Effector memory CD8-positive, alpha-beta T cell (primary cell): ENCODE data around the gene SHH.

Experiments
- ATAC-seq: fragments of 150-1000 bp; cut with Tn5 transposase; replicated peaks from 2 replicates; pipeline ENCODE4 v1.10.0; 2021; ENCODE audit warnings: mild to moderate bottlenecking, moderate library complexity
- DNase-seq, 3 experiments: peaks; one replicate each; pipeline ENCODE4 v3.0.0; 2021
- H3K27ac Mint-ChIP-seq, 2 donors: one replicate each; pipeline ENCODE4 v1.8.0; 2022; ENCODE audit warnings: mild to moderate bottlenecking in 2 of 2, mixed read lengths in 2 of 2, moderate library complexity in 2 of 2
- H3K27me3 Mint-ChIP-seq, 2 donors: one replicate each; pipeline ENCODE4 v1.8.0; 2022; ENCODE audit warnings: mixed read lengths in 2 of 2
- H3K36me3 Mint-ChIP-seq: one replicate; pipeline ENCODE4 v1.8.0; 2022; ENCODE audit warnings: mild to moderate bottlenecking, moderate library complexity, mixed read lengths; ENCODE audit not compliant: insufficient read depth
- H3K4me1 Mint-ChIP-seq, 2 donors: one replicate each; pipeline ENCODE4 v1.8.0; 2022; ENCODE audit warnings: low read depth in 2 of 2, mixed read lengths in 2 of 2
- H3K4me3 Mint-ChIP-seq, 2 donors: one replicate each; pipeline ENCODE4 v1.8.0; 2022; ENCODE audit warnings: mild to moderate bottlenecking in 2 of 2, mixed read lengths in 2 of 2, moderate library complexity in 2 of 2
- H3K9me3 Mint-ChIP-seq, 2 donors: one replicate each; pipeline ENCODE4 v1.8.0; 2022; ENCODE audit warnings: mixed read lengths in 2 of 2

SHH gene

DNA sequence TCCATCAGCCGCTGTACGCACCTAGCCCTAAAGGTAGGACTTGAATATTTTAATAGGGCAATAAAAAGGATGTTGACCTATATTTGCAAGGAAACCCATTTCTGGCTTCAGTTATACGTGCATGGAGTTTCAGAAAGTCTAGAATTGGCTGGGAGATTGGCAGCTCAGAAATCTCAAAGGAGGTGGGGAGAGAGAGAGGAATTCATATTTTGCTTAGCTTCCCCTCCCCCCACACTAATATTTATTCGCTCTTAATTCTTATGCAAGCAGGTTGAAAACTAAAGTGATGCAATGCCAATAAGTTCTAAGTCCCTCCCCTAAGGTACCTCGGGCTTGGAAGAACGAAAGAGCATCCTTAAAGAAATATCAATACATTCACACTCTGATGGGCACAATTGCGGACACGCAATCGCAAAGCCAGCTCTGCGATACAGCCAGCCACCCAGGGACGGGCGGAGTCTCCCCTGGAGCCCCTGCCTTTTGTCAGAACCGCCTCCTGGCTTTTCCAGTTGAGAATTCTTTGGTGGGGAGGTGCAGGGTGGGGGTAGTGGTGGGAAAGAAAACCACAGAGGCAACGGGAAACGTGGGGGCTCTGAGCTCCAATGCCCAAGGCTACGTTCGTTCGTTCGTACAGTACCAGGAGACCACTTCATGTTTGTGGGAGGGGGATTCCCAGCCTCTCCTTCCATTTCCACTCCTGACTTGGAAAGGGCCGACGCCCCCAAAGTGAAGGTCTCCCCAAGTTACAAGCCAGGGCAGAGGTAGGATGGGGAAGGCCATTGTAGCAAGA, 1.3 kb downstream of the SHH start:
- Mint-ChIP-seq H3K27me3 (peaks cover 69 to 92% of the 10 kb centered on the region in 2 donors), H3K27ac (no peak overlapping the region), H3K4me3 (no peak overlapping the region), H3K36me3 (peaks cover 5% of the 10 kb centered on the region), H3K4me1 (peaks cover 11 to 20% of the 10 kb centered on the region in 2 donors), H3K9me3 (no peaks in the 10 kb centered on the region)
- DNase-seq = no peak
- no peak for ATAC-seq

DNA sequence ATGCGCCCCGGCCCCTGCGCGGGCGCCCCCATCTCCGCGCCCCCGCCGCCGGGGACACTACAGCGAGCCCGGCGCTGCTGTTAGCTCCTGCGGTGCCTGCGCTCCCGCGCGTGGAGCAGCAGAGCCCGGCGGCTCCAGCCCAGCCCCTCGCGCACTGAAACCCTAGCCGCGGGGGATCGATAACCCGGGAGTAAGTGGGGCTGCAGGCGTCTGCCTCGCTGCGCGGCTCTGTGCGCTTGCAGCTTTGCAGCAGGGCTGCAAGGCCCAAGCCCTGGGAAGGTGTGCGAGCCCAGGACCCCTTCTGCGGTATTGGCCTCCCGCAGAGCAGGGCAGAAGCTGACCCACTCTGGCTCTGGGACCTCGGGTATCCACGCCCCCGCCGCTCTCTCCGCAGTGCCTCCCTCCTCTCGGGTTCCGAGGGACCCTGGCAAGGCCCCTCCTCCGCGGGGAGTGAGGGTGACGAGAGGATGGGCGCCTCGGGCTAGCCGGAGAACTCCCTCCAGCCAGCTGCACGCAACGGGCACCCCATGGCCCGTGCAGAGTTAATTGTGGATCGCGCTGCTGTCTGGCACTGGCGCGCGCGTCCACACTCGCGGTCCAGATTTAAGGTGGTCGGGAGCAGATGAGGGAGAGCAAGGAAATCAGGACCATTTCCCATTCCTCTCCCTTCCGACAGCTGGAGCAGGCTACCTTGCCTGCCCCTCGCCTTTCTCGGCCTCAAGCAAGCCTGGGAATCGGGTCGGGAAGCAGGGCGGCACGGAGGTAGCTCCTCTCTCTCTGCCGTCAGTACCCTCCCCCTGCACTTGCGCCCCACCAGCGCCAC, 2.1 kb downstream of the SHH start:
- H3K36me3 Mint-ChIP-seq = peaks cover 5% of the 10 kb centered on the region
- no peak for ATAC-seq
- no peak overlapping the region for H3K4me3 Mint-ChIP-seq
- H3K4me1 Mint-ChIP-seq = peaks cover 7 to 15% of the 10 kb centered on the region in 2 donors
- no peak for DNase-seq
- H3K9me3 Mint-ChIP-seq = no peaks in the 10 kb centered on the region
- H3K27ac Mint-ChIP-seq = no peak overlapping the region
- peaks cover 62 to 84% of the 10 kb centered on the region in 2 donors for H3K27me3 Mint-ChIP-seq

DNA sequence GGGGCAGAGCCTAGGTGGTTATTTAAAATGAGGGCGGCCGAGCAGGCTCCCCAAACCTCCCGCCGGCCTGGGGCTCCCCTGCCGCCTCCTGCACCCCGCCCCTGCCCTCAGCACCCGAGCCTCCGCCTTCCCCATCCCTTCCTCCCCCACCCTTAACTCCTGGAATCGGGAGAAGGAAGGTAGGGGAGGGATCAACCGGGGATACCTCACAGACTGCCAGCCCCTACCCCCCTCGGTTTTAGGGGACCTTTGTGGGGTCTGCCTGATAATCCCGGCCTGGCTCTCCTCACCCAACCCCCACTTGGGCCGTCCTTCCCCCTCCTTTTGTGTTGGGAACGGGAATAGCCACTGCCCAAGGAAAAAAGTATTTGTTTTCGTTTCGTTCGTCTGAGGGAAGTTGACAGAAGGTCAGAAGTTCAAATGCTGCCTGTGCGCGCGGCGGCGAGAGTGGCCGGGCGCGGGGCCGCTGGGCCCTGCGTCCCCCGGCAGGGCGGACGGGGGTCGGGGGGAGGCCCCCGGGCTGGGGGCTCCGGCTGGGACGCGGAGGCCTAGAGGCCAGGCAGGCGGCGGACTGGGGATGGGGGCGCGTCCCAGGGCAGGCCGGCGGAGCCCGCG, 2.8 kb downstream of the SHH start:
- Mint-ChIP-seq H3K4me3 (no peak overlapping the region), H3K9me3 (no peaks in the 10 kb centered on the region), H3K4me1 (peaks cover 7 to 15% of the 10 kb centered on the region in 2 donors), H3K36me3 (peaks cover 5% of the 10 kb centered on the region), H3K27me3 (peaks cover 62 to 76% of the 10 kb centered on the region in 2 donors), H3K27ac (no peak overlapping the region)
- DNase-seq (no peak), ATAC-seq (no peak)

DNA sequence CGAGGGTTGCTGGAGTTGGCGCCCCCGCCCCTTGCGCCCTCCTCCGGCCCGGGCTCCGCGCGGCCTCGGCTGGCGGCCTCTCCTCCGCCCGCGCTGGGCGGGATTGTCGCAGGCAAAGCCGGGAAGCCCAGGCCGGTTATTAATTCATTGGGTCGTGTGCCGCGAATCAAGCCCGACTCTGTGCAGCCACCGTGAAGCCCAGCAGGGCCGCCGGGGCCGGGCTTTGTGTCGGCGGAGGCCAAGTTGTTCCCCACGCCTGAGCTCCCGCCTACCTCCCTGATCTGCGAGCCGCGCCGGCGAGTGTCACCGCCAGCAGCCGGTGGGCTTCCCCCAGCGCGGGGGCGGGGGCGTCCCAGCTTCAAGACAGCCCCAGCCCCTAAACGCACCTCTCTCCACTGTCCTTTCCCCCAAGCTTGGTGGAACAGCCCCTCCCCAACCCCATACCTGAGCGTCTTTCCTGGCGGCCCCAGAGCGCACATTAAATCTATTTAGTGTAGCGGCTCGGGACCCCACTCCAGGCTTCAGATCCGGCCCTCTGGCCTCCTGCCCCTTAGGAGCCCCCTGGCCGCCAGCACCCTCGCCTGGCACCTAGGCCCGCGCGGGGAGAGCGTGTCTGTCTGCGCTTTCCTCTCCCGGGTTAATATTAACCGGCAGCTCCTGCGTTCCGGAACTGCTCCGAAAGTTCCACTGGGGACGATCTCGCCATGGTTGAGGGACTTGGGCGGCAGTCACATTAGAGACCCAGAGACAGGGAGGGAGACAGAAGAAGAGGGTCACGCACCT, 3.5 kb downstream of the SHH start:
- ATAC-seq (no peak), DNase-seq (no peak)
- Mint-ChIP-seq H3K4me3 (peak overlapping the region in 1 of 2 donors; percentile 12), H3K9me3 (no peaks in the 10 kb centered on the region), H3K4me1 (peaks cover 7 to 17% of the 10 kb centered on the region in 2 donors), H3K36me3 (peaks cover 5% of the 10 kb centered on the region), H3K27me3 (peaks cover 56 to 71% of the 10 kb centered on the region in 2 donors), H3K27ac (no peak overlapping the region)

DNA sequence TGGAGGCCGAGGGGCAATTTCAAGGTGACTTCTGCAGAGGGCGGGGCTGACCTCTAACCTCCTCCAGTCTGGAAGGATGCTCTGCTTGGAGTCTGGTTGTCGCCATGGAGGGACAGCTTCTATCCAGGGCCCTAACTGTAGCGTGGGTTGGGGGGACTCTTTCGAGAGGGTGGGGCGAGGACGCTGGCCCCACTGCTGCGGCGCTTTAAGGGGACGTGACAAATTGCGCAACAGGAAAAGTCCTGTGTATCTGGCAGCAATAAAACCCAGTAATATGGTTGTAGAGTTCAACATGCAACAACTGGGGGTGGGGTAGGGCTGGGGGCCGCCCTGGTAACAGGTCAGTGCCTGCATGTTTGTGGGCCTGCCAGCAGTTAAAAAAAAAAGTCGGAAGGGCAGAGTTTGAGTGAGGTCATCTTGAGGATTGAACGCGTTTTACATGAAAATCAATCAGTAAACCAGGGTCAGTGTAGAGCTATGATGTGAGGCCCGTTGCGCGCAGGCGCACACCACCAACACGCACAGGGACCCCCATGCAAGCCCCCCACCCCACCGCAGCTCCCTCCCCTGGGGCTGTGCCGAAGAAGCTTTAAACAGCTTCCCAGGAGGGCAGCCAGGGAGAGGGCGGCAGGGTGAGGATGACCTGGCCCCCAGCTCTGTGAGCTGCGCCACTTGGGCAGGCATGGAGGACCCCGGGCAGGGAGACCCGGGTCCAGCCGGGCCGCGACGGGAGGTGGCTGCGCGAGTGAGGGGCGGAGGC, 4.3 kb downstream of the SHH start:
- H3K9me3 Mint-ChIP-seq = no peaks in the 10 kb centered on the region
- H3K36me3 Mint-ChIP-seq = peaks cover 8% of the 10 kb centered on the region
- H3K4me1 Mint-ChIP-seq = peaks cover 11 to 20% of the 10 kb centered on the region in 2 donors
- no peak overlapping the region for H3K27ac Mint-ChIP-seq
- H3K4me3 Mint-ChIP-seq = no peak overlapping the region
- no peak for ATAC-seq
- H3K27me3 Mint-ChIP-seq = peaks cover 55 to 71% of the 10 kb centered on the region in 2 donors
- no peak for DNase-seq

DNA sequence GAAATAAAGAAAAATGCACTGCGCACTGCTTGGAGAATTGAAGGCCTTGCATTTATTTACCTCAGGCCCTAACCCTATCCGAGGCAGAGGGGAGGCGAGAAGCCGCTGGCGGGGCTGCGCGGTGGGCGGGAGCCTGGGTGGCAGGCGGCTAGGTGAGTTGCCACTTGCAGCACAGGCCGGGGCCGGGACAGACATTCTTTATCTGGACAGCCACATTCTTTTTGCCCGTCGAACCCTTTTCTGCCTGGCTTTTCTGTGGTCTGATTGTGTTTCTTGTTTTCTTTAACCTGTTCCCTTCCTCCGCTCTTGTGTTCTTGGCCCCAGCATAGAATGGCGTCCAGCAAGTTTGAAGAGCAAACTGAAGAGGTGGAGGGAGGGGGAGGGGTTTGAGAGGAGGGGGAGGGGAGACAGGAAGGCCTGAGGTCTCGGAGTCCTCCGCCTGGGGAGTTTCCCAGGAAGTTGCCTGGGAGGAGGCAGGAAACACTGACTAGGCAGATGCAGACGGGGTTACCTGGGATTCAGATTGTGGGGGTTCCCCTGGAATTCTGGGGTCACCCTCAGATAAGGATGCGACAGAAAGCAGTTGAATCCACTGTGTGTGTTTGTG, 5.1 kb downstream of the SHH start:
- ATAC-seq = no peak
- no peaks in the 10 kb centered on the region for H3K9me3 Mint-ChIP-seq
- no peak overlapping the region for H3K4me3 Mint-ChIP-seq
- H3K27ac Mint-ChIP-seq = no peak overlapping the region
- H3K27me3 Mint-ChIP-seq = peaks cover 52 to 68% of the 10 kb centered on the region in 2 donors
- no peak for DNase-seq
- peaks cover 9 to 19% of the 10 kb centered on the region in 2 donors for H3K4me1 Mint-ChIP-seq
- H3K36me3 Mint-ChIP-seq = peaks cover 8% of the 10 kb centered on the region

DNA sequence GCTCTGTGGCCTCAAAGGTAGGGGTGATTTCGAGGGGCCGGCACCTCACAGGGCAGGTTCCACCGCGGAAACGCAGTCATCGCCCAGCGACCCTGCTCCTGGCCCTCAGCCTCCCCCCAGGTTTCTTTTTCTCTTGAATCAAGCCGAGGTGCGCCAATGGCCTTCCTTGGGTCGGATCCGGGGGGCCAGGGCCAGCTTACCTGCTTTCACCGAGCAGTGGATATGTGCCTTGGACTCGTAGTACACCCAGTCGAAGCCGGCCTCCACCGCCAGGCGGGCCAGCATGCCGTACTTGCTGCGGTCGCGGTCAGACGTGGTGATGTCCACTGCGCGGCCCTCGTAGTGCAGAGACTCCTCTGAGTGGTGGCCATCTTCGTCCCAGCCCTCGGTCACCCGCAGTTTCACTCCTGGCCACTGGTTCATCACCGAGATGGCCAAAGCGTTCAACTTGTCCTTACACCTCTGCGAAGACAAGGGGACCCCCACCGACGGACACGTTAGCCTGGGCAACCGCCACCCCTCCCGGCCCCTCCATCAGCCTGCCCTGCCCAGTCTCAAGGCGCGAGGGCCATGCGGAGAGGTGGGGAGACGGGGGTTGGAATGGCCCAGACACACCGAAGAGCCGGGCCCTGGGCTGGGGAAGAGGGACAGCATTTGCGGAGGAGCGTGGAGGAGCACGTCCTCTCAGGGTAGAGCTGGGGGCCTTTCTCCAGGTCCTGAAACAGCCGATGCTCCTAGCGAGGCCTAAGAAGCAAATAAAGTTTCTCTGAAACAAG, 6.0 kb downstream of the SHH start:
- Mint-ChIP-seq H3K4me3 (peak overlapping the region in 1 of 2 donors; percentile 59), H3K27ac (no peak overlapping the region), H3K9me3 (no peaks in the 10 kb centered on the region), H3K36me3 (peaks cover 8% of the 10 kb centered on the region), H3K4me1 (peaks cover 3 to 14% of the 10 kb centered on the region in 2 donors), H3K27me3 (peaks cover 46 to 66% of the 10 kb centered on the region in 2 donors)
- no peak for DNase-seq
- ATAC-seq = no peak

DNA sequence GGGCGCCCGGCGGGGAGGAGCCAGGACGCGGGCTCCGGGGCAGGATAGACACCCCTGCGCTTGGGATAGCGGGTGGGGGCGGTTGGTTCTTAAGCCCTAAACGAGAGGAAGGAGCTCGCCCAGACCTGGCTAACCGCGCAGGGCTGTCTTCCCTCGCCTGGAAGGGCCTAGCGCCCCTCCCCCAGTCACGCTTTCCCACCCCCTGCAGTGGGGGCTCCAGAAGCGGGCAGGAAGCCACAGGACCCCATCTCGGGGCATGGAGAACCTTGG, 6.5 kb downstream of the SHH start:
- ATAC-seq (no peak), DNase-seq (no peak)
- H3K9me3 Mint-ChIP-seq = no peaks in the 10 kb centered on the region
- peaks cover 7% of the 10 kb centered on the region for H3K36me3 Mint-ChIP-seq
- H3K4me1 Mint-ChIP-seq = peaks cover 3 to 14% of the 10 kb centered on the region in 2 donors
- peaks cover 46 to 66% of the 10 kb centered on the region in 2 donors for H3K27me3 Mint-ChIP-seq
- H3K27ac Mint-ChIP-seq = no peak overlapping the region
- peak overlapping the region in 1 of 2 donors; percentile 59 for H3K4me3 Mint-ChIP-seq

DNA sequence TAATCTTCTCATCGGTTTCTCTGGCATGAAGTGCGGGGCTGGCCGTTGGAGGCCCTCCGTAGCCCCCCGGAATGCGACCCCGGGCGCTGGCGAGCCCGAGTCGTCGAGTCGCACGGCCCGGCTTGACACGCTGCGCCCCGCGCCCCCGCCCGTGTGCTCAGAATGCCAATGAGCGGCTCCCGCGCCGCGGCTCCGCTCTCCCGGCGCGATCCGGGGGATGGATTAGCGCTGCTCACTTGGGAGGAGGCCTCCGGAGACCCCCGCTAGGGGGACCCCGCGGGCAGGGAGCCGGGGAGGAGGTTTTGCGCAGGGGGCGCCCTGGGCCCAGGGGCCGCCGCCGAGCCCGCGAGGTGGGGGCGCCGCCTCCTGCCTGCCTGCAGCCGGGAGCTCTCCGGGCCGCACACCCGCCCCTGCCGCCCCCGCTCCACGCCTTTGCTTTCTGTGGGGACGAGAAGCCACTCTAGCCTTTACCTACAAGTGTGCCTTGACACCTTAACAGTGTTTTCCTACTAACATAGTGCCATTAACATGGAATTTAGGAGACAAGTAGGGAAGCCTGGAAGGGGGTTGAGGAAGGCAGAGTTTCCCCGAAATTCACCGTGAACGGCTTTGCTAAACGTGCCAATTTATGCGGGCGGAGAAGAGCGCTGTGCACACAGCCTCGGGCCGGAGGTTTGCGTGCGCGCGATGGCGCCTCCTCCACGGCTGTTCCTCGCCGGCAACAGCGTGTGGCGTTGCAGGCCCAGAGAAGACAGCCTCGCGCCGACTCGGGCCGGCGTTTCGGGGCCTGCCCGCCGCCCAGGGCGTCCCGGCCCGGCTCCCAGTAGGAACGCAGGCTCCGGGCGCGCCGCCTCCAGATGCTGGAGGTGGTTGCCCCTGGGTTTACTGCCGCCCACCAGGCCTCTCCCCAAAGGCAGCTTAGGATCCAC, 7.1 kb downstream of the SHH start:
- Mint-ChIP-seq H3K9me3 (no peaks in the 10 kb centered on the region), H3K27me3 (peaks cover 50 to 67% of the 10 kb centered on the region in 2 donors), H3K36me3 (peaks cover 3% of the 10 kb centered on the region), H3K27ac (no peak overlapping the region), H3K4me1 (peaks cover 3 to 14% of the 10 kb centered on the region in 2 donors), H3K4me3 (peak overlapping the region; percentile 31 to 59)
- DNase-seq = peak in 2 of 3 experiments; percentile 48 to 54
- peak; percentile 77 for ATAC-seq

DNA sequence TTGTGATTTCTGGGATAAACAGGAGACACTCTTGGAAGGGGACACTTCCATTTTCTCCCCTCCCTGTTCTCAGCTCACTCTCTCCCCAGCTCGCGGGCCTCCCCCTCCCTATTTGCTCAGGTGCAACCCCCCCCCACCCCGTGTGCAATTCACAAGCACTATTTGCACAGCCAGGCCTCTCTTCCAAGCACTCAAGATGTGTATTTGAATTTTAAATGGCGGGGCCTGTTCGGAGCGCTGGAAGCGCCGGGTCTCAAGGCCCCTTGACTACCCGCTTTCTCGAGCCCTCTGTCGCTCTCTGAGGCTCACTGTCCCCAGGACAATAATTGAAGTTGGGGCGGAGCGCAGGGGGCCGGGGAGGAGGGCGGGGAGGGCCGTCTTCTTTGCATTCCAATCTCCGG, 7.8 kb downstream of the SHH start:
- Mint-ChIP-seq H3K4me1 (peaks cover 3 to 14% of the 10 kb centered on the region in 2 donors), H3K36me3 (peaks cover 3% of the 10 kb centered on the region)

More for the DNA sequence above, 7.8 kb downstream of the SHH start:
- no peaks in the 10 kb centered on the region for H3K9me3 Mint-ChIP-seq
- H3K27ac Mint-ChIP-seq = no peak overlapping the region
- peak overlapping the region; percentile 50 to 59 for H3K4me3 Mint-ChIP-seq
- ATAC-seq (no peak), DNase-seq (no peak)
- H3K27me3 Mint-ChIP-seq = peaks cover 57 to 73% of the 10 kb centered on the region in 2 donors
